T-helper 1 cell treated with Interleukin-12 subunit alpha and Interleukin-12 subunit beta and Interleukin-4 antibody, amounts not matched to agents 30 μg/mL and 1 μg/mL, for 36 hours (primary cell): ENCODE measurements around the gene VIL1.

Experiments used
- H3K27ac Mint-ChIP-seq: one replicate; pipeline ENCODE4 v1.8.0; 2021; ENCODE audit warnings: mild to moderate bottlenecking, mixed read lengths
- H3K27me3 Mint-ChIP-seq: one replicate; pipeline ENCODE4 v1.8.0; 2021; ENCODE audit warnings: low read depth, mixed read lengths
- H3K36me3 Mint-ChIP-seq: one replicate; pipeline ENCODE4 v1.8.0; 2021; ENCODE audit warnings: low read depth, mixed read lengths
- H3K4me1 Mint-ChIP-seq: one replicate; pipeline ENCODE4 v1.8.0; 2021; ENCODE audit warnings: low read depth, mixed read lengths
- H3K4me3 Mint-ChIP-seq: one replicate; pipeline ENCODE4 v1.8.0; 2021; ENCODE audit warnings: mild to moderate bottlenecking, moderate library complexity, mixed read lengths
- H3K9me3 Mint-ChIP-seq: one replicate; pipeline ENCODE4 v1.8.0; 2021; ENCODE audit warnings: mixed read lengths

Gene VIL1

DNA sequence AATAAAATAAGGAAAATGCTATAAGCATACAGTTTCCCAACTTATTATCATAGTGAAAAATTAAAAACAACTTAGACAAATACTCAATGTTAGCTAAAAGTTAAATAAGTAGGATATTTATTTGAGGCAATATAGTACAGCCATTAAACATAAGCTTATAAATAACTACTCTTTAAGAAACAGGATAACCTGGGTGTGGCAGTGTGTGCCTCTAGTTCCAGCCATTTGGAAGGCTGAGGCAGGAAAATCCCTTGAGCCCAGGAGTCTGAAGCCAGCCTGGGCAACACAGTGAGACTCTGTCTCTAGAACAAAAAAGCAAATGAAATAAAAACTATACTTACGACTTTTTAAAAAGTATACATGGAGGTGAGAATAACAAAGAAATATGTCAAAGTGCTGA lies 39.7 kb downstream of the VIL1 start:
- Mint-ChIP-seq H3K27me3 (no peaks in the 10 kb centered on the region), H3K4me1 (no peaks in the 10 kb centered on the region), H3K36me3 (peaks cover 47% of the 10 kb centered on the region), H3K9me3 (peaks cover 10% of the 10 kb centered on the region), H3K27ac (no peak overlapping the region), H3K4me3 (no peak overlapping the region)

DNA sequence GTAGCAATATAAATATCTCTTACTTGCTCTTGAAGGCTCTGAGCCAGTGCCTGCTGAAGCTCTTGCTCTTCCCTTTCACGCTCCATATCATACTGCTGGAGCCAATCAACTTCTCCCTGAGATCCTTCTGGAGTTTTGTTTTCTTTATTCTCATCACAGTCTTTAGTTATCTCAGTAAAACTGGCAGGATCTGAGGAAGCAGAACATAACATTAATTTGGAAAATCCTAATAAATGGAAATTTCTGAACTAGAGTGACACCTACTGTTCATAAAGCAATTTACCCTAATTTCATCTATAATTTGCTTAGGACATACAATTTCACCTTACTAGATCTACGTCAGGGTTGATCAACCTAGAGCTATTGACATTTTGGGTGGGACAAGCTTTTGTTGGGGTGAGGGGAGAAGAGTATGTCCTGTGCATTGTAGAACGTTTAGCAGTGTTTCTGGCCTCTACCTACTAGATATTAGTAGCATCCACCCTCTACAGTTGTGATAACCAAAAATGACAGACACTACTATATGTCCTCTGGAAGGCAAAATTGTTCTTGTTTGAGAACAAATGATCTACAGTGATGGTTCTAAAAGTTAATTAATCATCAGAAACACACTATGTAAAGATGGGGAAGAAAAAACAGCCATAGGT lies 47.2 kb downstream of the VIL1 start:
- H3K4me1 Mint-ChIP-seq, result peaks cover 5% of the 10 kb centered on the region
- no peaks in the 10 kb centered on the region for H3K9me3 Mint-ChIP-seq
- no peak overlapping the region for H3K4me3 Mint-ChIP-seq
- no peaks in the 10 kb centered on the region for H3K27me3 Mint-ChIP-seq
- H3K27ac Mint-ChIP-seq, result no peak overlapping the region
- peaks cover 38% of the 10 kb centered on the region for H3K36me3 Mint-ChIP-seq

GRCh38 chr2:218470448-218470847 lies 51.5 kb downstream of the VIL1 start:
- Mint-ChIP-seq H3K9me3 (no peaks in the 10 kb centered on the region), H3K4me1 (peaks cover 12% of the 10 kb centered on the region), H3K4me3 (no peak overlapping the region), H3K27me3 (no peaks in the 10 kb centered on the region), H3K27ac (no peak overlapping the region), H3K36me3 (peaks cover 39% of the 10 kb centered on the region)

DNA sequence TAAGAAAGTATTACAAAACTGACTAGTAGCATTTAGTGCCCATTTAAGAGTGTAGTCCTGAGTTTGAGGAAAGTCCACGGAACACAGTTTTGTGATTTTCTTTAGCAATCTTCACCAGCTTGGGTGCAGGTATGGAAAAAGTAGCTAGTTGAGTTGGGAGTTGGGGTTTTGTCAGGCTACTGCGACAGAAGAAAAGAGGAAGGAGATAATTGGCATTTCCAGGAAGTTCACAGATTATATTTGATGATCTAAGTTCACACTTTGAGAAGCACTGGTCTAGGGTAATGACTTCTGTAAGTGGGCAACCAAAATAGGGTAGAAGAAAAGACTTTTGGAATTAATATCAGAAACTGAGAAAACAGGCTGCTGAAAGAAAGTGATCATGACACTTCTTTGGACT lies 52.1 kb downstream of the VIL1 start:
- no peaks in the 10 kb centered on the region for H3K9me3 Mint-ChIP-seq
- peaks cover 12% of the 10 kb centered on the region for H3K4me1 Mint-ChIP-seq

GRCh38 chr2:218471982-218472381 lies 53.1 kb downstream of the VIL1 start:
- H3K4me1 Mint-ChIP-seq, result peaks cover 9% of the 10 kb centered on the region
- H3K4me3 Mint-ChIP-seq, result no peak overlapping the region
- H3K27ac Mint-ChIP-seq, result no peak overlapping the region
- no peaks in the 10 kb centered on the region for H3K9me3 Mint-ChIP-seq
- H3K36me3 Mint-ChIP-seq, result peaks cover 33% of the 10 kb centered on the region
- H3K27me3 Mint-ChIP-seq, result no peaks in the 10 kb centered on the region

More for the DNA sequence above, 52.1 kb downstream of the VIL1 start:
- Mint-ChIP-seq H3K27ac (no peak overlapping the region), H3K36me3 (peaks cover 37% of the 10 kb centered on the region), H3K27me3 (no peaks in the 10 kb centered on the region), H3K4me3 (no peak overlapping the region)

DNA sequence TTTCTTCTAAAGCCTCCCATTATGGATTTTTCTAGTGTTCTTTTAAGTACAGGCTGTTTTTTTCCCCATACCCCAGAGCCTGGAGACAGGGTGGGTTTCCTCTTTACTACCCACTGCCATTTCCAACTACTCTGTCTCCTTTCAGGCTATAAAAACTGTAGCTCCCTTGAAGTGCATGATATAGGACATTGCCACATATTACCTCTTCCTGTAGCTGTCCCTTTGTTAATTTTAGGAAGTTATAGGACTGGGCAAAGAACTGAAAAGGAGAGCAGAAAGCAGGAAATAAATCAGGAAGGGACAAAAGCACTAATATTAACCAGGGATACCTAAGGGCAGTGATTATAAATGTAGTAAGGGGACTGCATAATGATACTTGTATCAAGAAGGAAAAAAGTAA lies 54.1 kb downstream of the VIL1 start:
- no peaks in the 10 kb centered on the region for H3K27me3 Mint-ChIP-seq

GRCh38 chr2:218474527-218474926 lies 55.6 kb downstream of the VIL1 start:
- Mint-ChIP-seq H3K4me1 (peaks cover 9% of the 10 kb centered on the region), H3K4me3 (no peak overlapping the region), H3K9me3 (no peaks in the 10 kb centered on the region), H3K36me3 (peaks cover 31% of the 10 kb centered on the region), H3K27ac (no peak overlapping the region), H3K27me3 (no peaks in the 10 kb centered on the region)

More for the DNA sequence above, 54.1 kb downstream of the VIL1 start:
- no peak overlapping the region for H3K27ac Mint-ChIP-seq
- H3K9me3 Mint-ChIP-seq, result no peaks in the 10 kb centered on the region
- H3K4me1 Mint-ChIP-seq, result peaks cover 9% of the 10 kb centered on the region
- no peak overlapping the region for H3K4me3 Mint-ChIP-seq
- H3K36me3 Mint-ChIP-seq, result peaks cover 33% of the 10 kb centered on the region

- peaks cover 3% of the 10 kb centered on the region for H3K4me1 Mint-ChIP-seq
- H3K27ac Mint-ChIP-seq, result no peak overlapping the region
- H3K4me3 Mint-ChIP-seq, result no peak overlapping the region
- H3K36me3 Mint-ChIP-seq, result peaks cover 27% of the 10 kb centered on the region
- H3K9me3 Mint-ChIP-seq, result no peaks in the 10 kb centered on the region
- H3K27me3 Mint-ChIP-seq, result no peaks in the 10 kb centered on the region
Measured at GRCh38 chr2:218476676-218477075, 57.8 kb downstream of the VIL1 start.

DNA sequence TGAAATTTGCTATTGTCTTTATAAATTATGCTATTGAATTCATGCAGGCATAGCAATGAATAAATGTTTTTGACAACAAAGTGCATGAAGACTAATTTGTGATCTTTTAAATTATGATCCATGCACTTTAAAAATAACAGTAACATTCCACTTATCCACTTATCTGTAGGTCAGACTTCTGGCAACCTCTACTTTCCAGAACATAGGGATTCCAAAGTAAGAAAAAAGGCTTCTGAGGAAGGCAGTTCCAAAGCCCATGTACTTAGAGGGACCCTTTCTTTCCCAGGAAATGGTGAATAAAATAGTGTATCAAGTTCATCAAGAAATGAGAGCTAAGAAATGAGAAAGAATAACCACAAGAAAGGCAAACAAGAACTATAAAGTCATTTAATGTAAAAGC lies 58.3 kb downstream of the VIL1 start:
- no peaks in the 10 kb centered on the region for H3K4me1 Mint-ChIP-seq
- H3K4me3 Mint-ChIP-seq, result no peak overlapping the region
- H3K9me3 Mint-ChIP-seq, result no peaks in the 10 kb centered on the region
- H3K27me3 Mint-ChIP-seq, result no peaks in the 10 kb centered on the region
- H3K36me3 Mint-ChIP-seq, result peaks cover 23% of the 10 kb centered on the region
- no peak overlapping the region for H3K27ac Mint-ChIP-seq

- Mint-ChIP-seq H3K27me3 (no peaks in the 10 kb centered on the region), H3K4me1 (peaks cover 8% of the 10 kb centered on the region), H3K27ac (no peak overlapping the region), H3K36me3 (peaks cover 28% of the 10 kb centered on the region), H3K9me3 (no peaks in the 10 kb centered on the region), H3K4me3 (no peak overlapping the region)
Measured at GRCh38 chr2:218478544-218478943, 59.6 kb downstream of the VIL1 start.

- Mint-ChIP-seq H3K4me3 (no peak overlapping the region), H3K27ac (no peak overlapping the region), H3K4me1 (peaks cover 12% of the 10 kb centered on the region), H3K36me3 (peaks cover 29% of the 10 kb centered on the region), H3K9me3 (no peaks in the 10 kb centered on the region), H3K27me3 (no peaks in the 10 kb centered on the region)
Measured at GRCh38 chr2:218479595-218479994, 60.7 kb downstream of the VIL1 start.

DNA sequence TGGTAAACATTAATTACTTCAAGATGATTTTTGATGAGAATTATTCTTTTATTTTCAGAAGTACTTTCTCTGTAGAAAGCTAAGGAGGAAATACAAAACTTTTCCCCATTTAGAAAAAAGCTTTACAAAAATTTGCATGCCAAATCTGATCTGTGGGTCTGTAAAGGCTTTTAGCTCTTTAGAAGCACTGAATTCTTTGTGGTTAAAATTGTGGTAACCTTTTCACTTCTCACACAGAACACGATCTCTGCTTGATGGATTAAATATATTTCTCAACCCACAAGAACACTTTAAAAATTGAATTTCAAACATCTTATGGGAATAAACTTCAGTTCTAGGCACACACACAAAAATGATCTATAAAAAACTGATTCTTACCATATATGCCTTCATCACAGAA lies 63.7 kb downstream of the VIL1 start:
- Mint-ChIP-seq H3K4me3 (no peak overlapping the region), H3K27me3 (no peaks in the 10 kb centered on the region), H3K27ac (no peak overlapping the region)

DNA sequence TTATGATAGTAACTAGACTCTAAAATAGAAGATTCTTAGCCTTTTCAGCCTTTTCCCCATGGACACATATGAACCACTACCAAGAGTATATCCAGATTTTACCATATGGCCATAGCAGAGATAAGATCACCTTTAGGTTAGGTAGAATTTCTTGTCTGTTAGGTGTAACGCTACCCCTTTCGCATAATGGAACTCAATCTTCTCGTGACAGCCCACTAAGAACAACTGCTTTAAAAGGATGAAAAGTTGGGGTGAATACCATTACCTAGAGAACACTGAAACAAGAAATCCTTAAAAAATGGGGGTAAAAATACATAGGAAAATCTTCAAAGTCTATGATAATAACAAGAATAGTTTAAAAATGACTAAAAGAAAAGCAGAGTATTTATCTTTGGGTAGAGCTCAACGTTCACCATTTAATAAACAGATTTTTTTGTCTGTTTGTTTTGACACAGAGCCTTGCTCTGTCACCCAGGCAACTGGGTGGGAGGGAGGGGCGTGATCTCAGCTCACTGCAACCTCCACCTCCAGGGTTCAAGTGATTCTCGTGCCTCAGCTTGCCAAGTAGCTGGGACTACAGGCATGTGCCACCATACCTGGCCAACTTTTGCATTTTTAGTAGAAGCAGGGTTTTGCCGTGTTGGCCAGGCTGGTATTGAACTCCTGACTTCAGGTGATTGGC lies 67.2 kb downstream of the VIL1 start:
- H3K27me3 Mint-ChIP-seq, result no peaks in the 10 kb centered on the region
- no peak overlapping the region for H3K27ac Mint-ChIP-seq
- peaks cover 12% of the 10 kb centered on the region for H3K4me1 Mint-ChIP-seq
- peaks cover 48% of the 10 kb centered on the region for H3K36me3 Mint-ChIP-seq
- H3K9me3 Mint-ChIP-seq, result no peaks in the 10 kb centered on the region
- H3K4me3 Mint-ChIP-seq, result no peak overlapping the region

More for the DNA sequence above, 63.7 kb downstream of the VIL1 start:
- no peaks in the 10 kb centered on the region for H3K9me3 Mint-ChIP-seq
- H3K4me1 Mint-ChIP-seq, result peaks cover 12% of the 10 kb centered on the region
- H3K36me3 Mint-ChIP-seq, result peaks cover 39% of the 10 kb centered on the region

DNA sequence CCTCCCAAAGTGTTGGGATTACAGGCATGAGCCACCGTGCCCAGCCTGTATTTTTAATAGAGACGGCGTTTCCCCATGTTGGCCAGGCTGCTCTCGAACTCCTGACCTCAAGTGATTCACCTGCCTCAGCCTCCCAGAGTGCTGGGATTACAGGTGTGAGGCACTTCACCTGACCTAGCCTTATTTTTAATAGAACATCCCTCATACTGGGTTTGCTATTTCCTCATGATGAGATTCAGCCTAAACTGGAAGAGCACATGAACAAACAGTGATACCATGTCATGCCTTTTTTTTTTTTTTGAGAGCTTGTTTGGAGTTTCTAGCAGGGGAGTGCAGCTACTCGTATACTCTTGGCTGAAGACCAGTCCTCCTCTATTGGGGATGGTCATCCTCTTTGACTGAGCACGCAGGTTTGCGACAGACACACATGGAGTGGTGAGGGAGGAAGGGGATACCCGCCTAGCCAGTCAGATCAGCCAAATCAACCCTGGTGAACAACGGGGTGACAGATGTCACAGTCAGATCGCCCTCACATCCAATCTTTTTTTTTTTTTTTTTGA lies 81.7 kb downstream of the VIL1 start:
- Mint-ChIP-seq H3K27me3 (no peaks in the 10 kb centered on the region), H3K27ac (no peak overlapping the region), H3K36me3 (peaks cover 11% of the 10 kb centered on the region), H3K4me3 (no peak overlapping the region), H3K4me1 (no peaks in the 10 kb centered on the region), H3K9me3 (no peaks in the 10 kb centered on the region)

GRCh38 chr2:218501665-218502064 lies 82.7 kb downstream of the VIL1 start:
- Mint-ChIP-seq H3K9me3 (no peaks in the 10 kb centered on the region), H3K27me3 (no peaks in the 10 kb centered on the region), H3K36me3 (peaks cover 14% of the 10 kb centered on the region), H3K4me3 (no peak overlapping the region), H3K27ac (no peak overlapping the region), H3K4me1 (no peaks in the 10 kb centered on the region)
